NCI-H510A (cell line): ENCODE data around the gene RASD2.

Experiments
- DNase-seq: peaks from one replicate; lab custom pipeline; 2025; lab: John Stamatoyannopoulos, UW

Gene RASD2

DNA sequence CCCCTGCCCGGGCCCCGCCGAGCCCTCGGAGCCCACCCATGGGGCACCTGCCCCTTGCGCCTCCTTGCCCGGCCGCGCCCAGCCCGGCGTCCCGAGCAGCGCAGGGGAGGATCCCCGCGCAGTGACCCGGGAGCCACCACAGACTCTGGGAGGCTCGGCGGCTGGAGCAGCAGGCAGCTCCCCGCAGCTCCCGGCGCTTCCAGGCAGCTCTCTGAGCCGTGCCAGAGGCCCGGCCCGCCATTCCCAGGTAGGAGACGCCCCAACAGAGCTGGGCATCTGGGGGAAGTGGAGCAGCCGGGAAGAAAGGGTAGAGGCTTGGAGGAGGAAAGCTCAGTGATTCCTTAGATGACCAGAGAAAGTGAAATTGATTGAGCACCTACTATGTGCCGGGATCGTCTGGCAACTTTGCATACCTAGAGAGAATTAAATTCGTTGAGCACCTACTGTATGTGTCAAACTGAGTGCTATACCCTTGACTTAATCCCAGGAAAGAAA lies 670 bp downstream of the RASD2 start:
- DNase-seq = no peak

DNA sequence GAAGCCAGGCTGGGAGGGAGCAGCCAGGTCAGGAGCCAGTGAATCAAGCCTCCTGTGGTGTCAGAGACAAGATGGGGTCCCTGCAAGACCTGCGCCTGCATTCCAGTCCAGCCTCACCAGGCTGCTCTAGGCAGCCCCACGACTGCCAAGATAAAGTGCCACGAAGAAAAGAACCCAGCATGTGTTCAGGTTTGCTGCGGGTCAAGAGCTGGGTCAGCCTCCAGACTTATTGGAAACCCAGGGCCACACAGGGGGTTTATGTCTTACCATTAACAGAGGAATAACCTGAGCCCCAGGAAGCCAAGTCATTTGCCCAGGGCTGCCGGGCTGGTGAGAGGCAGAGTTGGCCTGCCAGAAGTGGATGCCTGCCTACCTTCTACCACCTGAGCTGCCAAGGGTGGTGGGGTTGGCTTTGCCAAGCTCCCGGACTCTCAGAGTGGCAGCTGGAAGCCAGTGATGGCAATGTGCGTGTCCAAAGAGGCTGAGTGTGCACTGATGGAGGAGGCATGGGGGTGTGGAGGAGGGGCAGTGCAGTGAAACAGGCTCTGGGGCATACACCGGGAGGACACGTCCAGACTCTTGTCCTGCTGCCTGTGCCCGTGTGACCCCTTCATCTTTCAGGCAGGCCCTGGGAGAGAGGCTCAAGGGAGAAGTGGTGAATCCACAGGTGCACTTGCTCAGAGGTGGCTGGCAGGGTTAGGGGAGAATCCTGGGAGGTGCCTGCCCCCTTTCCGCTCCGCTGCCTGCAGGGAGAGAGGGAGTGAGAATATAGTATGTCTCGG lies 1.7 kb downstream of the RASD2 start:
- no peak for DNase-seq

DNA sequence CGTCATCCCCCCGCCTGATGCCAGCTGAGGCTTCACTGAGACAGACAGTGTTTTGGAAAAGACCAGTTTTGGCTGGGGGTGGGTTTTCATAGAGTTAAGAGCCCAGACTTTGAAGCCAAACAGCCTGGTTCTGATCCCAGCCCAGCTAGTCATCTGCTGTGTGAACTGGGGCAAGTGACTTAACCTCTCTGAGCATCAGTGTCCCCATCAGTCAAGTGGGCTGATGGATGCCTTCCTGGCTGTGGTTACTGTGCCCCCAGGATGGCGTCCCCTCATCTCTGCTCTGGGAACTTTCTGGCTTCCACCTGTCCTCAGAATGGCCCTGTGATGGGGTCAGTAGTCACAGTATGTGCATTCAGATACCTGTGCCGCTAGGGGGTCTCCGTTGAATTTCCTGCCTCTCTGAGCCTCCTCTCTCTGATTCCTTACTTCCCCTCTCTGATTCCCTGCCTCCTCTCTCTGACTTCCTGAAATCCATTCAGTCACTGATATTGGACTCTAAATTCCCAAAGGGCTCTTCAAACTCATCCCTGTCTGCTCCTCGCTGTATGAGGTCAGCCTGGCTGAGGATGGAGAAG lies 2.4 kb downstream of the RASD2 start:
- no peak for DNase-seq

DNA sequence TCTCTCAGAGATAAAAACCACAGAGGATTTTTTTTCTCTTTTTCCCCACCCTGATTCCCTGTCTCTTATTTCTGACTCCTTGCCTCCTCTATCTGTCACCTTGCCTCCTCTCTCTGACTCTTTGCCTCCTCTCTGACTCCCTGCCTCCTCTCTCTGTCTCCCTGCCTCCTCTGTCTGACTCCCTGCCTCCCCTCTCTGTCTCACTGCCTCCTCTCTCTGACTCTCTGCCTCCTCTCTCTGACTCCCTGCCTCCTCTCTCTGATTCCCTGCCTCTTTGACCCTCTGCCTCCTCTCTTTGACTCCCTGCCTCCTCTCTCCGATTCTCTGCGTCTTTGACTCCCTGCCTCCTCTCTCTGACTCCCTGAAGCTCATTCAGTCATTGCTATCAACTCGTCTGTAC lies 3.1 kb downstream of the RASD2 start:
- DNase-seq = no peak

DNA sequence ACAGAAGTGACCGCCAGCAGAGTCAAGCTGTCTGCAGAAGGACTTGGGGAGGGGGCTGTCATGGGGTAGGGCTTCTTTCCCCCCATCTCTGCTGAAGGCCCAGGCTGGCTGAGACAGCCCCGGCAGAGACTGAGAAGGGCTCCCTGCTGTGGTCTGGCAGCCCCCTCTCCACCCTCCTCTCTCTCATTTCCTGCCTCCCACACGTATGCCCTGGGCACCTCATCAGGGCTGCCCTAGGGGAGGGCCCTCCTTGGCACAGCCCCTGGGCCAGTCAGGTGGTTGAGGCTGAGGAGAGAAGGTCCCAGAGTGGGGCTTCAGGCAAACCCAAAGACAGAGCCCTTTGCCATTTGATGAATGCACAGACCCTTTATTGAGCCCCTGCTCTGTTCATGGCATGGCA lies 3.6 kb downstream of the RASD2 start:
- no peak for DNase-seq

DNA sequence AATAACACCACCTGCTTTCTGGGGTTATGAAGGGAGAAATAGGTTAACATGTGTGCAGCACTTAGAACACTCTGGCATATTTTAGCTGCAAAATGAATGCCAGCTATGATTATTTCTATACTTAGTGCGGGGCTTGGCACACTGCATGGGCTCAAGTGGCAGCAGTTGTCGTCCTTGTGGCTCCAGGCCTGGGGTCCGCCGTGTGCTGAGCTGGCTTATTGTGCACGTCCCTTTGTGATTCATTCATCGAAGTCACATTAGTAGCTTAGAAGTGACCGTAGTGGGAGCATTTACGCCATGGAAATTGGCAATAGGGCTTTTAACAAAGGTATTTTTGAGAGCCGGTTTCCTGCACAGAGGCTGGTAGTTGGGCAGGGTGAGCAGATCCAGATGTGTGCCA lies 4.2 kb downstream of the RASD2 start:
- DNase-seq = no peak

DNA sequence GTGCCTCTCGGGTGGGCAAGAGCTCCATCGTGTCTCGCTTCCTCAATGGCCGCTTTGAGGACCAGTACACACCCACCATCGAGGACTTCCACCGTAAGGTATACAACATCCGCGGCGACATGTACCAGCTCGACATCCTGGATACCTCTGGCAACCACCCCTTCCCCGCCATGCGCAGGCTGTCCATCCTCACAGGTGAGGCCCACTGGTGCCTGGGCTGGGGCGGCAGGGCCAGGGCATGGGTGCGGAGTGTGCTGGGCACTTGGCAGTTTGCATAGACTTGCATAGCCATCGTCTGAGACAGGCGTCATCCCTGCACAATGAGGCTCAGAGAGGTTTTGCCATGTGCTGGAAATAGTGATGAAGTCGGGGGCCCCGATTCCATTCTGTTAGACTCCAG lies 6.3 kb downstream of the RASD2 start:
- DNase-seq = no peak

DNA sequence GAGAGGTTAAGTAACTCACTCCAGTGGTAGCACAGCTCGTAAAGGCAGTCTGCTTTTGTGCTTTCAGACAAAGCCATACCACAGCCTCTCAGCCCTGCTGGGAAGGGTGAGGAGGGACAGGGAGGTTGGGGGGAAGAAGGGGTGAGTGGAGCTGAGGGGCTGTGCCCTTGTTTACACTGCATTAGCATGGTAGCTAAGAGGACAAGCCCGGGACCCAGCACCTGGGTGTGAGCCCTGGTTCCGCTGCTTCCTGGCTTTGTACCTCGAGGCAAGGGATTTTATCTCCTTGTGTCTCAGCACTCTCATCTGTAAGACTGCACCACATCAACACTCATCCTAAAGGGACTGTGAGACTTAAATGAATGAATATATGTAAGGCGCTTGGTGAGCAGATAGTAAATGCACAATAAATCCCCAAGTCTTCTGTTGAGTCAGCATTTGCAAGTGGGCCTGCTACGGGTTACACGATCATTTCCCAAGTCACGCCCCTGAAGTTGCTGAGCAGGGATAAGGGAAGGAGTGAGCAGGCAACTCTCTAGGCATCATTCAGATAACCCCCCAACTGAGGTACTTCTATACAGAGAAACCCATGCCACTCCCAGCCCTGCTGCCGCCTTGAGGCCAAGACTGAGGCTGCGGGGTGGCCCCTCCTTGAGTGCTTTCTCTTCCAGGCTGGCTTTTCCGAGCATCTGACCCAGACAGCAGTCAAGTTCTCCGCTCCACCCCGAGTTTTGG lies 7.5 kb downstream of the RASD2 start:
- no peak for DNase-seq

DNA sequence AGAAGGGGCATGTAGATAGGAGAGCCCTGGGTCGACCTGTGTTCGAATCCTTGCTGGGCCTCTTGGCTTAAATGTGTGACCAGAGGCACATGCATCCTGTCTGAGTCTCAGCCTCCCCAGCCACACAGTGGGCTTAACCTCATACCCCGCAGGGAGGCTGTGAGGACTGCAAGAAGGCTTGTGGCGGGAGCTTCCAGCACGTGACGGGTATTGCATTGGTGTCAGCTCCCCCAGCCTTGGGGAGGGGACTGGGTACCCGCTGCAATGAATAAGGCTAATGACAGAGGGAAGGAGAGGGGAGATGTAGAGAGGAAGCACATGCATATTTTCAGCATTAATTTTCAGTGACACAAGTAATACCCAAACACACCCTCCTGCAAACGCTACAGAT lies 8.1 kb downstream of the RASD2 start:
- no peak for DNase-seq

DNA sequence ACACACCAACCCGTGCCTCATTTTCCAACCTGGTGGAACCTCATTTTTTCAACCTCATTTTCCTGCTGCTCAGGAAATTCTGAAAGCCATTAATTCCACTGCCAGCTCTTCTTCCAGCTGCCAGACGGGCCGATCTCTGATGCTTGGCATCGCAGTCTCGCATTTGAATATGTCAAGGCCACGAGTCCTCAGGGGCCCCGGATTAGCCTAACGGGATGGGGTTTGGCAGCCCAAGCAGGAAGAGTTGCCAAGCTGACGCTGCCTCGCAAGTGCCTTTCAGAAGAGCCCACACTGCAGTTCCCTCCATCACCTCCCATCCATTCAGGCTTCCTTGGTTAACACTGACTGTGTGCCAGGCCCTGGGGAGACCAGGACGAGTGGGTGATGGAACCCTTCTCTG lies 8.7 kb downstream of the RASD2 start:
- no peak for DNase-seq

DNA sequence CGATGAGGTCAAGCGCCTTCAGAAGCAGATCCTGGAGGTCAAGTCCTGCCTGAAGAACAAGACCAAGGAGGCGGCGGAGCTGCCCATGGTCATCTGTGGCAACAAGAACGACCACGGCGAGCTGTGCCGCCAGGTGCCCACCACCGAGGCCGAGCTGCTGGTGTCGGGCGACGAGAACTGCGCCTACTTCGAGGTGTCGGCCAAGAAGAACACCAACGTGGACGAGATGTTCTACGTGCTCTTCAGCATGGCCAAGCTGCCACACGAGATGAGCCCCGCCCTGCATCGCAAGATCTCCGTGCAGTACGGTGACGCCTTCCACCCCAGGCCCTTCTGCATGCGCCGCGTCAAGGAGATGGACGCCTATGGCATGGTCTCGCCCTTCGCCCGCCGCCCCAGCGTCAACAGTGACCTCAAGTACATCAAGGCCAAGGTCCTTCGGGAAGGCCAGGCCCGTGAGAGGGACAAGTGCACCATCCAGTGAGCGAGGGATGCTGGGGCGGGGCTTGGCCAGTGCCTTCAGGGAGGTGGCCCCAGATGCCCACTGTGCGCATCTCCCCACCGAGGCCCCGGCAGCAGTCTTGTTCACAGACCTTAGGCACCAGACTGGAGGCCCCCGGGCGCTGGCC lies 11.0 kb downstream of the RASD2 start:
- no peak for DNase-seq

DNA sequence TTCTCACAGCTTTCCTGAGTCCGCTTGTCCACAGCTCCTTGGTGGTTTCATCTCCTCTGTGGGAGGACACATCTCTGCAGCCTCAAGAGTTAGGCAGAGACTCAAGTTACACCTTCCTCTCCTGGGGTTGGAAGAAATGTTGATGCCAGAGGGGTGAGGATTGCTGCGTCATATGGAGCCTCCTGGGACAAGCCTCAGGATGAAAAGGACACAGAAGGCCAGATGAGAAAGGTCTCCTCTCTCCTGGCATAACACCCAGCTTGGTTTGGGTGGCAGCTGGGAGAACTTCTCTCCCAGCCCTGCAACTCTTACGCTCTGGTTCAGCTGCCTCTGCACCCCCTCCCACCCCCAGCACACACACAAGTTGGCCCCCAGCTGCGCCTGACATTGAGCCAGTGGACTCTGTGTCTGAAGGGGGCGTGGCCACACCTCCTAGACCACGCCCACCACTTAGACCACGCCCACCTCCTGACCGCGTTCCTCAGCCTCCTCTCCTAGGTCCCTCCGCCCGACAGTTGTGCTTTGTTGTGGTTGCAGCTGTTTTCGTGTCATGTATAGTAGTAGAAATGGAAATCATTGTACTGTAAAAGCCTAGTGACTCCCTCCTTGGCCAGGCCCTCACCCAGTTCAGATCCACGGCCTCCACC lies 11.7 kb downstream of the RASD2 start:
- DNase-seq = no peak

DNA sequence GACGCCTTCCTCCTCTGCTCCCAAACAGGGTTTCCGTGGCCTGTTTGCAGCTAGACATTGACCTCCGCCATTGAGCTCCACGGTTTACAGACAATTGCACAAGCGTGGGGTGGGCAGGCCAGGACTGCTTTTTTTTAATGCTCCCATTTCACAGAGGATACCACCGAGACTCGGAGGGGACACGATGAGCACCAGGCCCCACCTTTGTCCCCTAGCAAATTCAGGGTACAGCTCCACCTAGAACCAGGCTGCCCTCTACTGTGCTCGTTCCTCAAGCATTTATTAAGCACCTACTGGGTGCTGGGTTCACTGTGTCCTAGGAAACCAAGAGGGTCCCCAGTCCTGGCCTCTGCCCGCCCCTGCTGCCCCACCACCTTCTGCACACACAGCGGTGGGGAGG lies 12.2 kb downstream of the RASD2 start:
- DNase-seq = no peak

DNA sequence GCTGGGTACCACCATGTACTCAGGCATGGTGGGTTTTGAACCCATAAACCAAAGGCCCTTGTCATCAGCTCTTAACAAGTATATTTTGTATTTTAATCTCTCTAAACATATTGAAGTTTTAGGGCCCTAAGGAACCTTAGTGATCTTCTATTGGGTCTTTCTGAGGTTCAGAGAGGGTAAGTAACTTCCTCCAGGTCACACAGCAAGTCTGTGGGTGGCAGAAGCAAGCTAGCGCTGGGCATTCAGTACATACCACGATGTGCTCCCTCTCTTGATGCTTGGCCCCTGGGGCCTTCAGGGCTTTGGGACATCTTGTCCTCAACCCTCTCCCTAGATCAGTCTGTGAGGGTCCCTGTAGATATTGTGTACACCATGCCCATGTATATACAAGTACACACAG lies 12.7 kb downstream of the RASD2 start:
- no peak for DNase-seq

DNA sequence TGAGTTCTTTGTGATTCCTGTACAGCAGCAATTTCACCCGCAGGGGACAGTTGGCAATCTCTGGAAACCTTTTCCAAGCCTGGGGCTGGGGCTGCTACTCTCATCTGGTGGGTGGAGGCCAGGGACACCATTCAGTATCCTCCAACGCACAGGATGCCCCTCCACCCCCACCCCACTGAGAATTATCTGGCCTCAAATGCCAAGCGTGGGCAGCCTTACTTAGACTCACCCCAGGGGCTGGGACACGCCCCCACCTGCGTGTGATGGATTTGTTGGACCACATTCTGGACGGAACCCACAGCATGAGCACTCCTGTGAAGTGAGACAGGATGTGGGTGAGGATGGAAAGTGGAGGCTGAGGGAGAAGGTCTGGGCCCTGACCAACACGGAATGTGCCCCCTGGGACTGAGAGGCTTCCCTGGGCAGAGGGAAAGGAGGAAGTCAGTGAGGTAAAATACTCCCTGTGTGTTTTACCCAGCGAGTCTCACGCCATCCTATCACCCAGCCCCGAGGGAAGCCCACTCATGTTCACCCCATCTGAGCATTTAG lies 13.7 kb downstream of the RASD2 start:
- no peak for DNase-seq

DNA sequence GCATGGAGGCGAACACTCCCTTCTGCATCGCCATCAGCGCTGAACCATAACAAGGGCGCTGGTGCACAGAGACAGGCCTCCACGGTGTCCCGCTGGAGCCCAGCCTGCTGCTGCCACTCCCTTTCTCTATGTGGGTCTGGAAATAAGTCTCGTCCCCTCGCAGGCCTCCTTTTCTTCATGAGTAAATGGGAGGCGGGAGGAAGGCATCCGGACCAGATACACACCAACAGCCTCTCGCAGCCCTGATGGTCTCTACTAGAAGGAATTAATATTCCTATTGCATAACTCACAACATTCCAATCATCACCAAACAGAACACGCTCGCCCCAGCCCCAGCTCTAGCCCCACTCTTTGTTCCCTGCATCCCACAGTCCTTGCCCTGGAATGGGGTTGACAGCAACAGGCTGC lies 14.9 kb downstream of the RASD2 start:
- DNase-seq = no peak

DNA sequence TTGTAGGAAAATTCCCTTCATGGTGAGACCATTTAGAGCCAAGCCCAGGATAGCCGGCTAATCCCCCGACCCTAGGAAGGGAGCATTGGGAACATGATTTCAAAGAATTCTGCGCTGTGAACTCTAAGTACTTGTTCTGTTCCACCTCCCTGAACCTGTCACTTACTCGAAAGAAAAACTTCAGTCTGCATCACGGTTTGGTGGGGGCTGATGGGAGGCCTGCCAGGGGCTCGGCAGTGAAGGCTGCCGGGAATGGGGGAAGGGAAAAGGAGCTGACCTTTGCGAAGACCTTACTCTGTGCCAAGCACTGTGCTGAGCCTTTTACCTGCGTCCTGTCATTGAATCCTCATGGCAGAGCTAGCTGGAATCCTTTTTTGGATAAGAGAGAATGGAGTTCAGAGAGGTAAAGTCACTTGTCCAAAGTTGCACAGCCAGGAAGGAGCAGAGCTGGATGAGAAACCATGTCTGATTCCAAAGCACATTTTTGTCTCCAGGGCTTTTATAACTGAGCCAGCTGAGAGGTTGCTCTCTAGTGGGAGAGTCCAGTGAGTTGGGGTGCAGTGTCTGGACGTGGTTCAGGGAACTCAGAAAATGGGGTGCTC lies 15.4 kb downstream of the RASD2 start:
- DNase-seq = no peak

DNA sequence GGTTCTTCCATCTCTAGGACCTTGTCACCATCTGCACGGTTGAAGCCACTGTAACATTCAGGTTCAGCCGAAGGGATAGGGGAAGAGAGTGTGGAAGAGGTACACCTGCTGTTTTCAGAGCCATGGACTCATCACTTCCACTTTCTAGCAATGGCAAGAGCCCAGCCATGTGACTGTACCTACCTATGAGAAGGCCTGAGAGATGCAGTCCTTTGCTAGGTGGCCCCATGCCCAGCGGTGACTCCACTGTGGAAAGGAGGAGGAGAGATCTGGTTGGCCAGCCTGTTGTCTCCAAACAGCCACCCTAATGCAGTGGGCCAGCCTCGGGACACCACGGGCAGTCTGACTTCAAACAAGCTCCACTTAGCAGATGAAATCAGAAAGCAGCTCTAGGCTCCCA lies 16.0 kb downstream of the RASD2 start:
- DNase-seq = no peak

DNA sequence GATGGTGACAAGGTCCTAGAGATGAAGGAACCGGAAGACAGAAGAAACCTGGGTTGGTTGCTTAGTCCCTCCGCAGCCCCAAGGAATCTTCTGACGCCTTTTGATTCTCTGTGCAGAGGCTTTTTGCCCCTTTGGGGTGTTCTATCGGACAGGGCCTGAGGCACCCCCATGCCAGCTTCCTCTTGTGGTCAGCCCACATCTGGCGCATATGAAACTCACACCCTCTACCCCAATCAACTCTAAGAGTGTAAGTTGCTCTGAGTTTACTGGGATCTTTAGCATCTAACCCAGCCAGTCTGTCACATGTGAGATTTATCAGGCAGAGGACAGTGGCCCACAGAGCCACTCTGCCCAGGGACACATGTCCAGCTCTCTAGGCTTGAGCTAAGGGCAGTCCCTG lies 17.4 kb downstream of the RASD2 start:
- DNase-seq = no peak

DNA sequence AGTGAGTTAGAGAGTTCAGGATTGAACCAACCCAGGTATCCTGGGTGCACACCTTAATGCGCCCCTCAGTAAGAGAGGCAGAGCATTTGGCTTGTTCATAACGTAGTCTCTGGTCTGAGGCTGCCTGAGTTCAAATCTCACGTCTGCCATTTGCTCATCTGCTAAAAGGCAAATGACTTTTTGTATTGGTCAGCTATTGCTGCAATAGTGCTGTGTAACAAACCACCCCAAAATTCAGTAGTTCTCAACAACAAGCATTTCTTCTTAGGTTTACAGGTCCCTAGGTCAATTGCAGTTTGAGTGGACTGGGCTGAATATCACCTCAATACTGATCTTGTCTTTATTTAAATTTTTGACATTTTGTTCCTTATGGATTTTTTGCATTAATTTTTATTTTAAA lies 18.1 kb downstream of the RASD2 start:
- DNase-seq = no peak

DNA sequence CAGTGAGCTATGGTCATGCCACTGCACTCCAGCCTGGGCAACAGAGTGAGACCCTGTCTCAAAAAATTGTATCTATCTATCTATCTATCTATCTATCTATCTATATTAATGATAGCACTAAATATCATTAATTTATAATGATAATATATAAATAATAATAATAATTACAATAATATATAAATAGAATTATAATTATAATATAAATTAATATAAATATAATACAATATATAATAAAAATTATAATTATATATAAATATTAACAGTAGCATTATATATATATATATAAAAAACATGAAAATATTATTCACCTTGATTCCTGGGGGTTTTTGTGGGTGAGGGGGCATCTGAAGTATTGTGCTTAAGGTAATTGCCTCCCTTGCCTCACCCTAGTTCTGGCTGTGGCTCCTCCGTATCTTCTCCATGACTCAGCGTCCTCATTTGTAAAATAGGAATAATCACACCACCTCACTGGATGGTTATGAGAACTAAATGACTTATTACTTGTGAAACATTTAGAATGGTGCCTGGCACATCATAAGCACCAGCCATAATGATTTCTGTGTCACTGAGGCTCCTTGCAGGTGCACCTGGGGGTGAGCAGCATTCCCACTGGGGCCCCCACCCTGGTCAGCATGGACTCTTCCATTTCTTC lies 18.8 kb downstream of the RASD2 start:
- no peak for DNase-seq
